HG03575 (cell line): ENCODE data around the gene MCTP1.

Experiments
- ATAC-seq: cut with Tn5 transposase; IDR thresholded peaks from one replicate; pipeline ENCODE4 v1.9.1; 2021; ENCODE audit not compliant: unreplicated experiment, insufficient number of reproducible peaks, low FRiP score; ENCODE audit errors: extremely low read depth

The MCTP1 gene

GRCh38 chr5:94811331-94811730, 473.6 kb downstream of the MCTP1 start:
- ATAC-seq = no peak

DNA sequence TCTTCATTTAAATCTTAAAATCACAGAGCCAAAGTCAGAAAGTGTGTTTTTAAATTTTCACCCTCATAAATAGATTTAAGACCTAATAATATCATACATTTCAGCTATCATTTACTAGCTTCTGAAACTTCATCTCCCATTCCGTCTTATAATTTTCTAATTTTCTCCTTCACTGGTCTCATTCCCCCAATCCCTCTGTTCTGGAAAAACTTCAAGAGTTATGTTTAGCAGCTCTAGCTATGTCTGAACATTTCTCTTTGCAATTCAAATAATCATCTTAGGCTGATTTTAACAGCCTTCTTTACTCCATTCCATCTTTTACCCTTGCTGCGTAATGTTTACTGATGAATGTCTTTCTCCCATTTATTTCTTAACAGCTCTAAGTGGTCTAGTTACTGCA, 474.0 kb downstream of the MCTP1 start:
- ATAC-seq = no peak

DNA sequence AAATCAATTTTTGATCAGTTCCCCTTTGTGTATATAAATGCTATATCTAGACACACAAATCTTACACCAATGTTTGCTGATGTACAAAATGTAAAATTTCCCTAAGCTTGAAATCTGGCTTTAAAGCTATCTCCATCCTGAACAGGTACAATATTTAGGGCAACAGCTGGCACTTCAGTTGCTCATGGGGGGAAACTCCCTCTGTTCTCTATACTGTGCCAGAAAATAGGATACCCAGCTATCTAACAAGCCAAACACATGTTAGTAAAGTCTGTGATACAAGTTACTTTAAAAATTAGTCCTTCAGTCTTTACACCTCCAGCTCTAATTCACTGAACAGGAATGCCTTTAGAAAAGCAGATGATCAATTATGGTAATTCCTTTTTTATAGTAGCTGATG, 474.6 kb downstream of the MCTP1 start:
- ATAC-seq = no peak

DNA sequence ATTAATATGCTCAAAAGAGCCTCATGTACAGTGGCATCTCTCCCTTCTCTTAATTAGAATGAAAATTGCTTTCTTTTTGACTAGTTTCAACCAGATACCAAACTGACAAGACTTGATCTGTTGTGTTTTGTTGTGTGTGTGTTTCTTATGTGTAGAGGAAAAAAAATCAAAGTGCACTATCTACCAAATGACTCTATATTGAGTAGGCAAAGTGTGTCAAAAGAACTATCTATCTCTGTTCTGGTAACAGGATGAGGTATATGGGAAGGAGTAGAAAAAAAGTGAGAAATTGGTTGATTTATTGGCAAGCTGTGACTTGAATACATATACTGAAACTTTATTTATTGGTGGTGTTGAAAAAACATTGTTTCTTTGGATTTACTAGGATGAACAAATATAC, 476.4 kb downstream of the MCTP1 start:
- ATAC-seq = no peak

- ATAC-seq = no peak
These were observed 476.9 kb downstream of the MCTP1 start for GRCh38 chr5:94807985-94808384.

GRCh38 chr5:94802450-94802849, 482.4 kb downstream of the MCTP1 start:
- ATAC-seq = no peak

GRCh38 chr5:94796586-94796985, 488.3 kb downstream of the MCTP1 start:
- no peak for ATAC-seq

- ATAC-seq = peak; percentile 23
These were observed 491.1 kb downstream of the MCTP1 start for GRCh38 chr5:94793816-94794198.

DNA sequence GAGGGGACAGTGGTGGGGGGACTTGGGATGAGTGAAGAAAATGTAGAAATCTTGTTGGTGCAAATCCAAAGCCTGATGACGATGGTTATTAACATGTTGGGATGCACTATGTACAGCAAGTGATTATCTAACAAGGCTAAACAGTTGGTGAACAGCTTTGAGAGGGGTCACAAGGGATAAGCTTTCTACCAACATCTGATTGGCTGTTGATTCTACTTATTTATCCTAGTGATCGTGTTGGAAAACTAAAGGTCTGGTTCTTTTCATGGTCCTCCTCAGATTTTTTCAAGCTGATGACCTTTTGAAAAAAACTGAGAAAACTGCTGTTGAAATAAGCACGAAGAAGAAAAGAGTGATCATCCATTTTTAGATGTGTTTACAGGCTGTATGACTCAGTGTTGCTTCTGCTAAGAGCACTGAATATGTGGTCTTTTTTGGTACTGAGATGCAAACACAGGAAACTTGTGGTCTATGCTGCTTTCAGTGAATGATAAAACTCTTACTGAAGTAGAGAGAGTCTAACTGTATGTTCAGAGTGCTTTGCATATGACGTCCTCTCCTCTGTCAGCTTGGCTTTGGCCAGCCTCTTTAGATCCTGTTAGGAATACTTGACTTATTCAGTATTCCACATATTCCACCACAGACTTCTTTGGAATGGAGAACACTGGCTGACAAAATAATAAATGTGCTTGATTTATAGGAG, 491.6 kb downstream of the MCTP1 start:
- ATAC-seq = peak; percentile 100

GRCh38 chr5:94791829-94792228, 493.1 kb downstream of the MCTP1 start:
- no peak for ATAC-seq

GRCh38 chr5:94788527-94788926, 496.4 kb downstream of the MCTP1 start:
- ATAC-seq = no peak

GRCh38 chr5:94784536-94785505, 500.1 kb downstream of the MCTP1 start:
- ATAC-seq = no peak

DNA sequence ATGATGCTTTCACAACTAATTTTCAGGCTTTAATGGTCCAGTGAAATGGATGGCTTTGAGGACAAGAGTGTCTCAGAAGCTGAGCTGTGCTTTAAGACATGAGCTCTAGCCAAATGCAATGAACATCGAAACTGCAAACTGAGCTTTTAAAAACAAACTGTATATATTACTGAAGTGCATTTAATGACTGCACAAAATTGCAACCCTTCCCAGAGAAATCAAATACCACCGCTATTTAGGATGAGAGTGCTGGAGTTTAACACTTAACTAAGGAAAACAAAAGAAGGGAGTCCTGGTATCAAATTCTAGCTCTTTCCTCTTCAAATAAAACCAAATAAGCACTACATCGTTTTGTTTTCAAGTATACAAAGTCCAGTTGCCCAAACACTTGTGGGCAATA, 502.5 kb downstream of the MCTP1 start:
- ATAC-seq = no peak

GRCh38 chr5:94779684-94780083, 505.2 kb downstream of the MCTP1 start:
- ATAC-seq = no peak

GRCh38 chr5:94778732-94779131, 506.2 kb downstream of the MCTP1 start:
- no peak for ATAC-seq

- ATAC-seq = no peak
These were observed 506.6 kb downstream of the MCTP1 start for GRCh38 chr5:94778299-94778698.

GRCh38 chr5:94777056-94777880, 507.6 kb downstream of the MCTP1 start:
- ATAC-seq = no peak

GRCh38 chr5:94776167-94776566, 508.7 kb downstream of the MCTP1 start:
- ATAC-seq = no peak

GRCh38 chr5:94775088-94775487, 509.8 kb downstream of the MCTP1 start:
- no peak for ATAC-seq
